Thyroid gland (tissue), 4 donors: ENCODE results near the gene TMEM208.

ENCODE experiments used
- POLR2A ChIP-seq, 2 donors: fragments of 450-650 bp; IDR thresholded peaks; one replicate each; pipeline ENCODE4 v1.6.1; 2017; ENCODE audit warnings: antibody characterized with exemption in 2 of 2, mild to moderate bottlenecking in 2 of 2, moderate library complexity in 1 of 2
- TF ChIP-seq, protein P1 (sequence below), 6 experiments: fragments of 200-600 bp in 3 of 6; fragments of 450-650 bp in 3 of 6; sonication (generic) in 3 of 6; IDR thresholded peaks; one replicate each; pipeline ENCODE4 v1.5.1; 2016 to 2019; ENCODE audit warnings: antibody characterized with exemption in 6 of 6, mild to moderate bottlenecking in 2 of 6, inconsistent platforms in 1 of 6, moderate library complexity in 1 of 6

DNA sequence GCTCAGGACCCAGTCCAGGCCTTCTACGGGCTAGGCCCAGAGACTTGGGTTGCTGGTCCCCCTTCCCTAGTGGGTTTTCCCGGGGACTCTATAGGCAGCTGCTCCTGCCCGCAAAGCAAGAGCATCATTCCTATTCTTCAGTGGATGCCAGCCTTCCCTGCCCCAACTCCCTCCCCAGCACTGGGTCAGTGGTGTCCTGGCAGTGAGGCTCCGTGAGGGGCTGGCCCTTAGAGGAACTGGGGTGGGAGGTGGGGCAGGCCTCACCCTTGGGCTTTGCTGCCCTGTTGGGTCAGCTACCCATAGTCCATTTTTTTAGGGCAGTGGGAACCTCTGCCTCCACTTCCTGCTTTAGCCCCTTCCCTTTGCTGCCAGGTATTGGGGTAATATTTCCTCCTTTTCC is 44.5 kb downstream of the TMEM208 start:
- TF ChIP-seq, protein P1, sequence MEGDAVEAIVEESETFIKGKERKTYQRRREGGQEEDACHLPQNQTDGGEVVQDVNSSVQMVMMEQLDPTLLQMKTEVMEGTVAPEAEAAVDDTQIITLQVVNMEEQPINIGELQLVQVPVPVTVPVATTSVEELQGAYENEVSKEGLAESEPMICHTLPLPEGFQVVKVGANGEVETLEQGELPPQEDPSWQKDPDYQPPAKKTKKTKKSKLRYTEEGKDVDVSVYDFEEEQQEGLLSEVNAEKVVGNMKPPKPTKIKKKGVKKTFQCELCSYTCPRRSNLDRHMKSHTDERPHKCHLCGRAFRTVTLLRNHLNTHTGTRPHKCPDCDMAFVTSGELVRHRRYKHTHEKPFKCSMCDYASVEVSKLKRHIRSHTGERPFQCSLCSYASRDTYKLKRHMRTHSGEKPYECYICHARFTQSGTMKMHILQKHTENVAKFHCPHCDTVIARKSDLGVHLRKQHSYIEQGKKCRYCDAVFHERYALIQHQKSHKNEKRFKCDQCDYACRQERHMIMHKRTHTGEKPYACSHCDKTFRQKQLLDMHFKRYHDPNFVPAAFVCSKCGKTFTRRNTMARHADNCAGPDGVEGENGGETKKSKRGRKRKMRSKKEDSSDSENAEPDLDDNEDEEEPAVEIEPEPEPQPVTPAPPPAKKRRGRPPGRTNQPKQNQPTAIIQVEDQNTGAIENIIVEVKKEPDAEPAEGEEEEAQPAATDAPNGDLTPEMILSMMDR (IDR thresholded peaks at IDR 0.05) = no peak
- TF ChIP-seq POLR2A (IDR thresholded peaks at IDR 0.05) = no peak
